HEK293T (cell line): ENCODE measurements around the gene SP1.

Experiments
- FOXA1 ChIP-seq: fragments of 450-650 bp; IDR thresholded peaks from 2 replicates; pipeline ENCODE4 v1.6.1; 2016; ENCODE audit warnings: mild to moderate bottlenecking
- SP1 ChIP-seq: fragments of 450-650 bp; IDR thresholded peaks from 2 replicates; pipeline ENCODE4 v1.6.1; 2017

DNA sequence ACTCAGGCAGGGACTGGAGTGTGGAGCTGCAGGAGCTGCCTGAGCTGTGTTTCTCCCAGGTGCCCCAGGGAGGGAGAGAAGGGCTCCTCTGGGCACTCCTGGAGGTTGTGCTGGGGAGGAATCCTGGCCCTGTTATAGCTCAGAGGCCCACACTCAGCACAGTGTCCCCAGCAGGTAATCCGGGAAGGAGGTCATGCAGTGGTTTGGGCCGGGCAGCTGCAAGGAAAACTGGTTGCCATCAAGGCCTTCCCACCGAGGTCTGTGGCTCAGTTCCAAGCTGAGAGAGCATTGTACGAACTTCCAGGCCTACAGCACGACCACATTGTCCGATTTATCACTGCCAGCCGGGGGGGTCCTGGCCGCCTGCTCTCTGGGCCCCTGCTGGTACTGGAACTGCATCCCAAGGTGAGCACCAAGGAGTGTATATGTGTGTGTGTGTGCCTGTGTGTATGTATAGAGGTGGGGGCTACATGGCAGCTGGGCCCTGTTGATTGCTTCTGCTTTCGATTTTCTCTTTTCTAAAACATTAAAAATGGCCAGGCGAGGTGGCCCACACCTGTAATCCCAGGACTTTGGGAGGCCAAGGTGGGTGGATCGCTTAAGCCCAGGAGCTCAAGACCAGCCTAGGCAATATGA, 45.7 kb downstream of the SP1 start:
- TF ChIP-seq FOXA1 (no peak), SP1 (no peak)
